ENCODE results near the gene SDCBP2. TPM values are rescaled to one million over a fixed set of nuclear protein-coding genes. Genes with fewer than 3 reads are reported as not detected.

SDCBP2 gene
- total RNA-seq, 4 donors from 2014 or later, result 29.7 to 361 (median 306) TPM

DNA sequence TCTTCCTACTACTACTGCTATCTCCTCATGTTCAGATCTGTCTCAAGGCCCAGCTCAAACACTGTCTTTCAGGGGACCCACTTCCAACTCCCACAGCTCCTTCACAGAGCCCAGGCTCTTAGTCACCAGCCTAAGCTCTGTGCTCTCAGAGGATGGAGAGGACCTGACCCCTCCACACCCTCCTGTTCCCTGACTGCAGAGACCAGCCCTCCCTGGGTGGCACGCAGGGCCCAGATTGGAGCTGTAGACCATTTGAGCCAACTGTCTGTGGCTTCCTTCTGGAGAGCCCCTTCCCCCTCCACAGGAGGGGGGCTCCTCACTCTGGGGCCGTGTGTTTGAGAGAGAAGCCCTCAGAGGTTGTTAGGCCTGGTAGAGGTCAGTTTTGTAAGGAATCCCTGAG is 53.0 kb downstream of the SDCBP2 start:
- H3K4me3 ChIP-seq, result no peak overlapping the region
- H3K9me3 ChIP-seq, result no peaks in the 10 kb centered on the region
- no peaks in the 10 kb centered on the region for H3K27me3 ChIP-seq
- no peaks in the 10 kb centered on the region for H3K4me1 ChIP-seq
- no peak for TF ChIP-seq POLR2A (IDR thresholded peaks at IDR 0.05)
- TF ChIP-seq, protein P1, sequence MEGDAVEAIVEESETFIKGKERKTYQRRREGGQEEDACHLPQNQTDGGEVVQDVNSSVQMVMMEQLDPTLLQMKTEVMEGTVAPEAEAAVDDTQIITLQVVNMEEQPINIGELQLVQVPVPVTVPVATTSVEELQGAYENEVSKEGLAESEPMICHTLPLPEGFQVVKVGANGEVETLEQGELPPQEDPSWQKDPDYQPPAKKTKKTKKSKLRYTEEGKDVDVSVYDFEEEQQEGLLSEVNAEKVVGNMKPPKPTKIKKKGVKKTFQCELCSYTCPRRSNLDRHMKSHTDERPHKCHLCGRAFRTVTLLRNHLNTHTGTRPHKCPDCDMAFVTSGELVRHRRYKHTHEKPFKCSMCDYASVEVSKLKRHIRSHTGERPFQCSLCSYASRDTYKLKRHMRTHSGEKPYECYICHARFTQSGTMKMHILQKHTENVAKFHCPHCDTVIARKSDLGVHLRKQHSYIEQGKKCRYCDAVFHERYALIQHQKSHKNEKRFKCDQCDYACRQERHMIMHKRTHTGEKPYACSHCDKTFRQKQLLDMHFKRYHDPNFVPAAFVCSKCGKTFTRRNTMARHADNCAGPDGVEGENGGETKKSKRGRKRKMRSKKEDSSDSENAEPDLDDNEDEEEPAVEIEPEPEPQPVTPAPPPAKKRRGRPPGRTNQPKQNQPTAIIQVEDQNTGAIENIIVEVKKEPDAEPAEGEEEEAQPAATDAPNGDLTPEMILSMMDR (IDR thresholded peaks at IDR 0.05), result no peak
- H3K36me3 ChIP-seq, result no peaks in the 10 kb centered on the region
- no peak for DNase-seq
- no peak overlapping the region for H3K27ac ChIP-seq

DNA sequence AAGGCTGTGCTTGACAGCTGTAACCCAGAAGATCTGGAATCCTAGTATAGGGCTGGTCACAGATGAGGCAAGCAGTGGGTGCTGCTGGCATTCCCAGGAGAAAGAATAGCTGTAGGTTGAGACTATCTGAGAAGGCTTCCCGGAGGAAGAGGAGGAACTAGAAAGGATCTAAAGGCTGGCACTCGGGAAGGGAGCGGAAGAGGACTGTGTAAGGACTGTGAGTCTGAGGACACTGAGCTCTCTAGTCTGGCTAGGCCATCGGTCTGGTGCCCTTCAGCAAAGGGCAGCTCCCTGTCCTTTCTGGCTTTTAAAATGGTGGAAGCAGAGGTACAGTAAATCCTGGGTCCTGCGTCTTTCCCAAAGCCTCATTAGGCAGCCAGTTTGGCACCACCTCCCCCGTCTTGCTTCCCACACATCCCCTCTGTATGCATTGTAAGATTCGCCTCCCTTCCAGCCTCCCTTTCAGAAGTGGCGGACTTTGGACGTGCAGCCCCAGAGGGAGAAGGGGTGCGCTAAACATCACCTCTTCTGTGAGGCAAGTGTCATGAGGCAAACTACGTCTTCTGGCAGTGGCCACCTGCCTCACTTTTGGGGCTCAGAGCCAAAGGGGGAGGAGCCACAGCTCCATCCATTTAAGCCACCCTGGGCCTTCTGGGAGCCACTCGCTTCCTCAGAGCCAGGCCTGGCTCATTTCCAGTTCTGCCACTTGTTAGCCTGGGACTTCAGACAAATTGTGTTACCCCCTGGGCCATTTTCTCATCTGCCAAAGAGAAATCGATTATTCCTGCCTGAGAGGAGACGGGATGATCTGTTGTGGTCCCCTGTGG is 54.2 kb downstream of the SDCBP2 start:
- H3K27me3 ChIP-seq, result no peaks in the 10 kb centered on the region
- no peak overlapping the region for H3K4me3 ChIP-seq
- TF ChIP-seq POLR2A (IDR thresholded peaks at IDR 0.05), result no peak
- TF ChIP-seq, protein P1 (IDR thresholded peaks at IDR 0.05), result no peak
- DNase-seq, result no peak
- H3K36me3 ChIP-seq, result no peaks in the 10 kb centered on the region
- H3K9me3 ChIP-seq, result no peaks in the 10 kb centered on the region
- H3K4me1 ChIP-seq, result no peaks in the 10 kb centered on the region
- H3K27ac ChIP-seq, result no peak overlapping the region

DNA sequence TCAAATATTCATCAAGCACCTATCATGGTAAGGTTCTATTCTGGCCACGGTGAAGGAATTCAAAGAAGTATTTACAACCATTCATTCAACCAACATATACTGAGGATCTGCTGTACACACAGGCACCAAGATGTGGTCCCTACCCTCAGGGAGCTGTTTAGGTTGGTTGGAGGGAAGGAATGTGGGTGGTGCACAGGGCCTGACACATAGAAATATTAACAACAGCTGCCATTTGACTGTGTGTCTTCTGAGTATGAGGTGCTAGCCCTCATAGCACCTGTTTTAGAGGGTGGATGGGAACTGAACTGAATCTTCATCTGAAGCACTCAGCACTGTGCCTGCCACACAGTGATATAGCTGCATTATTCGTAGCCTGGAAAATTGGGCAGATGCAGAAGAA is 55.6 kb downstream of the SDCBP2 start:
- TF ChIP-seq POLR2A (IDR thresholded peaks at IDR 0.05), result no peak
- TF ChIP-seq, protein P1 (IDR thresholded peaks at IDR 0.05), result no peak
- no peaks in the 10 kb centered on the region for H3K9me3 ChIP-seq
- no peaks in the 10 kb centered on the region for H3K4me1 ChIP-seq
- no peaks in the 10 kb centered on the region for H3K27me3 ChIP-seq
- no peak for DNase-seq
- H3K4me3 ChIP-seq, result no peak overlapping the region
- H3K27ac ChIP-seq, result no peak overlapping the region
- H3K36me3 ChIP-seq, result no peaks in the 10 kb centered on the region

DNA sequence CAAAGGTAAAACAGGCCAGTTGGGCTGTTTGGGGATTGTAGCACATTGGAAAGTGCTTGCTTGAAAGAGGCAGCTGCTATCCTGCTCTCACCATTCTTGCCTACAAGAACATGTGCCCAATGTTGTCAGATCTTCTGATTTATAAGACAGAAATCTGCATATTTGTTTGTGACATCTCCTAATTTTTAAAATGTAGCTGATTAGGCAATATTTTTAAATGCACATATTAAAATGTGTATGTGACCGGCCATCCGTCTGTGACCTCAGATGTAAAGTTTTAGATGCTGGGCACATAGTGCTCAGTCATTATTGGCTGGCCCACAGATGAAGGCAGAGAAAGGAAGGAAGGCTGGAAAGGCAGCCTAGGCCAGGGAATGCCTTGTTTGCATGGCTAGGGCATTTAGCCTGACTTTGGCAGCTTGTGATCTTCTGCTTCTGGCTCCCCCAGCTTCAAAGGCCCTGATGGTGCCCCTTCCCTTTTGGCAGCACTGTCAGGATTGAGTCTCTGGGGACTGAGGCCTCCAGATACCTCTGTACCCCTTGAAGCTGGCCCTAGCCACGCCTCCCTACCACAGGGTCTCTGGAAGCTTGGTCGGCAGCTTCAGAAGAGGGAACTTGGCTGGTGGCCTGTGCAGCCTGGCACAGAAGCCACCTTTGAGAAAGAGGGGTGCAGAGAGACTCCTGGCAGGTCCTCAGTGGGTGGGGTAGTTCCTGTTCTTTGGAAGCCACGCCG is 56.4 kb downstream of the SDCBP2 start:
- Histone ChIP-seq H3K4me3 (no peak overlapping the region), H3K9me3 (no peaks in the 10 kb centered on the region), H3K27ac (no peak overlapping the region), H3K4me1 (no peaks in the 10 kb centered on the region), H3K36me3 (no peaks in the 10 kb centered on the region), H3K27me3 (no peaks in the 10 kb centered on the region)
- TF ChIP-seq, protein P1 (IDR thresholded peaks at IDR 0.05), result no peak
- TF ChIP-seq POLR2A (IDR thresholded peaks at IDR 0.05), result no peak
- no peak for DNase-seq

DNA sequence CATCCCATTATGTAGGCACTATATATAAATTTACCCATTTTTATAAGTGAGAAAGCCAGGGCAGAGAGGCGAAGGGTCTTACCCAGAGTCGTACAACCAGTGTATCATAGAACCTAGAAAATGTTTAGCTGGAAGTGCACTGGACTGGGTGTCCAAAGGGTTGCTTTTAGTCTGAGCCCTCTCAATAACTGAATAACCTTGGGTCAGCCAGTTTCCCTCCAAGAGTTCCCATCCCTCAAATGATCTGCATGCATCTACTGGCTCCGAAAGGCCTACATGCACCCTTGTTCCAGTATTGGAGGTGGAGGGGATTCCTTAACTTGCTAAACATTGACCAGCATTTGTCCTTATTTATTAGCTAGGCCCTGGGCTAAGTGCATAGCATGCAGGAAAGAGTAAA is 59.1 kb downstream of the SDCBP2 start:
- H3K27ac ChIP-seq, result no peak overlapping the region
- TF ChIP-seq, protein P1 (IDR thresholded peaks at IDR 0.05), result no peak
- TF ChIP-seq POLR2A (IDR thresholded peaks at IDR 0.05), result no peak
- H3K36me3 ChIP-seq, result no peaks in the 10 kb centered on the region
- no peaks in the 10 kb centered on the region for H3K9me3 ChIP-seq
- no peaks in the 10 kb centered on the region for H3K27me3 ChIP-seq
- no peak for DNase-seq
- peaks cover 0 to 13% (median 2%) of the 10 kb centered on the region in 4 donors for H3K4me1 ChIP-seq
- H3K4me3 ChIP-seq, result no peak overlapping the region

Measured in Peyer's patch (tissue), 4 donors.